ENCODE data around the gene IL19.
"Not testable (repeated sequence)": the region's sequence is repeated elsewhere in the genome, so short reads cannot be mapped to it uniquely, and the experiment has no call there.

IL19 gene

DNA sequence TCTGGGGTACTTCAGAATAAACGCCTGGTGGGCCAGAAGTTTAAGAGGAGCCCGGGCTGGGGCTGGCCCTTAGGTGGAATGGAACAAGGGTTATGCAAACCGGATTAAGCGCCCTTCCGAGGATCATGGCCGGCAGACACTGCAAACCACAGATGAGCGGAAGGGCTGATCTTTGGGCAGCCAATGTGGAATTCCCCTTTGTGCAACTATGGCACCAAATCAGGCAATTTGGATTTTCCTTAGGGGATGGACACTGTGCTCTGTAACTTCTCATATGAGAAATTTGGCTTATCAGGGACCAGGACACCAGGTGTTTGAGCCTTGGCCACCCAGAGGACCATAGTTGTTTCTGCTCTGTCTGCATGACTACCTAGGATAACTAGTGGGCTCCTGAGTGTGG lies 7.5 kb downstream of the IL19 start:
- DNase-seq = no peak

DNA sequence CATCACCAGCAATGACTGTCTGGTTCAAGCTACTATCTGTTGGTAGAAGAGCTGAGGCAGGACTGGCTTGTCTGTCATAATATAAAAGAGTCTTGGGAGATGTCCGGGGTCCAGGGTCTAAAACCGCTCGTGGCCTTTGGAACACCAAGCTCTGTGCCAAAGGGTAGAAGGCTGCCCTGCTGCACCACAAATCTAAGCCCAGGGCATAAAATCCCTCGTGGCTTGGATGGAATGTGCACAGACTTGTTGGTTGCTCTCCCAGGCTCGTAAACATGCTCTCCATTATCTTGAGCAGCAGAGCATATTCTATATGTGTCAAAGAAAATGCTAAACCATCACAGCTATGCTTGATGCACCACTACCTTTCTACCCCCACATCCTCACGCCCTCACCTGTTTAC lies 8.3 kb downstream of the IL19 start:
- DNase-seq = not testable (repeated sequence)

DNA sequence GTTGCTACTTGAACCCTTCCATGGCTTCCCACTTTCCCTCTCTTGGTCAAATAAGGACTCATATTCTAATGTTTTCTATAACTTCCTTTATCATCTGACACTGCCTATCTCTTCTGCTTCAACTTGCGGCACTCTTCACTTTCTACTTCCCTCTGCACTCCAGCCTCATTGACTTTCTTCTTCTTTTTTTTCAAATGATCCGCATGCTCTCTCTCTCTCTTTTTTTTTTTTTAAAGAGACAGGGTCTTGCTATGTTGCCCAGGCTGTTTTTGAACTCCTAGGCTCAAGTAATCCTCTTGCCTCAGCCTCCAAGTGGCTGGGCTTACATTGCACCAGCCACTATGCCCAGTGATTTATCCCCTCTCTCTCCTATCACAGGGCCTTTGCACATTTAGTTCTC lies 9.1 kb downstream of the IL19 start:
- no peak for DNase-seq

DNA sequence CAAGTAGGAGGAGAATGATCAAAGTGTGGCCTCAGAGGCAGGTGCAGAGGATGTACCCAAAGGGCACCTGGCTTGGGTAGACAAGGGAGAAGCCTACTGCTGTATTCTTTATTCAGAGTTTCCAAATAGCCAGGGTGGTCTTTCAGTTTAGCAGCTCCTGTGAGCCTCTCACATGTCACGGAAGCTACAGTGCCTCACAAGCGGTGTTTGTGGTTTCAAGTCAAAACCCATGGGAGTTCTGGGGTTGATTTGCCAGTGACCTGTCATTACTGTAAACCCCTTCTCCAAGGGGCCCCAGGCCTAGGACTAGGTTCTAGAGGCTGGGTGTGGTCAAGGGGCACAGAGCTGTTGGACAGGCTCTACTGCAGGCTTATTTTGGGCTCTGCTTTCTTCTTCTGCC lies 11.9 kb downstream of the IL19 start:
- DNase-seq = no peak

DNA sequence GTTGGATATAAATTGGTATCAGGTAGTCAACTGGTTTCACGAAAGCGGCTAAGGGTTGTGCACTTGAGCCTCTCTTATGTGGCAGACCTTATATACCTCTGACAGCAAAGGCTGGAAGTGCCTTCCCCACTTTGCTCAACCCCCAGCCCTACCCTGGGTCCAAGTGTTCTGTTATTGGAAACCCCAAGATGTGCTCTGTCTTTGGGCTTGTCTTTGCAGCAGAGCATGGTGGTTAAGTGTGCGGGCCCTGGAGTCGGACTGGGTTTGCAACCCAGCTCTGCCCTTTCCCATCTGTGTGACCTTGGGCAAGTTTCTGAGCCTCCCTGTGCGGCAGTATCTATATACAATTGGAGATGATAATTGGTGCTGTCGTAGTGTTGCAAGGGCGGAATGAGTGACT lies 12.9 kb downstream of the IL19 start:
- DNase-seq = no peak

DNA sequence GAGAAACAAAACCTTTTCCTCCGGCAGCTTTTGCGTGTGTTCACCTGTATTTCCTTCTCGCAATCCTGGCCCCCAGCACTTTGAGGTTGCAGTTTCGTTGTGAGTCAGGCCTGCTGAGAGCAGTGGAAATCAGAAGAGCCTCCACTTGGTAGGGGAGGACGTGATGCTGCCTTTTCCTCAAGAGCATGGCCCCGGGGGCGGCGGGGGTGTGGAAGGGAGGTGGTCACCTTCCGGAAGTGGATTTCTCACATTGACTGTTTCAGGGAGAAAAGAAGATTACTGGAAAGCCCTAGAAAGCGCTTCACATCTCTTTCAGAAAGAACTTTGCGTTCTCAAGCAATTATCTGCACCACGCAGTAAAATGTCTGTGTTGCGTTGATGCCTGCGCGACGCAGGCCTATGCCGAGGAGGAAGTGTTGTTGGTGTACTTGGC lies 13.9 kb downstream of the IL19 start:
- DNase-seq = peak; percentile 76

GRCh38 chr1:206785182-206785765 lies 14.7 kb downstream of the IL19 start:
- DNase-seq = no peak

DNA sequence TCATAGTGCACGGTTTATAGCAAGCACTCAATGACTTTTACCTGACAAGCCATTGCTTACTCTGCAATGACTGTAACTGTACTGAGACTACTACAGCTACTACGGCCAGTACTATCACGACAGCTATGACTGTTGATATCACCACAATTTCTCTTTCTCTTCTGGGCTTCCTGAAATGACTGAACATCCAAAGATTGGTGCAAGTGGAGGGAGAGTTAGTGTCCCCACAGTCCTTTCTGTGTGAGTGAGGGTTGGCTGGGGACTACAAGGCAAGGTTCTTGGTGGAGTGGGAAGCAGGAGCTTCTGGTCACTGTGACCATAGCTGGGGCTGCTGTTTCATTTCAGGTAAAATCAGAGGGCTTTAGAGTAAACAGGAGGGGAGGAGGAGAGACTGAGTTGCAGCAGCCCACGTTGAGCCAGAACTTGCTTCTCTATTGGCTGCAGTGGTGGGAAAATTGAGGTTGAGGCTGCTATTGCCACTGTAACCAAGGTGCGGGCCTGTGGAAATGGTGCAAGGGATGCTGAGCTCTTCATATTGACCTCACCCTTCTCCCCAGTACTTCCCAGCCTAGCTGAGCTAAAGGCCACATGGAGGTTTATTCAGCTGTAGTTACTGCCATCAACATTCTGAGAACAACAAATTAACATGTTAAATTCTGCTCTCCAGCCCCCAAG lies 15.8 kb downstream of the IL19 start:
- no peak for DNase-seq

- DNase-seq = no peak
Measured at GRCh38 chr1:206787891-206788290, 17.3 kb downstream of the IL19 start.

GRCh38 chr1:206788487-206789050 lies 18.0 kb downstream of the IL19 start:
- DNase-seq = no peak

DNA sequence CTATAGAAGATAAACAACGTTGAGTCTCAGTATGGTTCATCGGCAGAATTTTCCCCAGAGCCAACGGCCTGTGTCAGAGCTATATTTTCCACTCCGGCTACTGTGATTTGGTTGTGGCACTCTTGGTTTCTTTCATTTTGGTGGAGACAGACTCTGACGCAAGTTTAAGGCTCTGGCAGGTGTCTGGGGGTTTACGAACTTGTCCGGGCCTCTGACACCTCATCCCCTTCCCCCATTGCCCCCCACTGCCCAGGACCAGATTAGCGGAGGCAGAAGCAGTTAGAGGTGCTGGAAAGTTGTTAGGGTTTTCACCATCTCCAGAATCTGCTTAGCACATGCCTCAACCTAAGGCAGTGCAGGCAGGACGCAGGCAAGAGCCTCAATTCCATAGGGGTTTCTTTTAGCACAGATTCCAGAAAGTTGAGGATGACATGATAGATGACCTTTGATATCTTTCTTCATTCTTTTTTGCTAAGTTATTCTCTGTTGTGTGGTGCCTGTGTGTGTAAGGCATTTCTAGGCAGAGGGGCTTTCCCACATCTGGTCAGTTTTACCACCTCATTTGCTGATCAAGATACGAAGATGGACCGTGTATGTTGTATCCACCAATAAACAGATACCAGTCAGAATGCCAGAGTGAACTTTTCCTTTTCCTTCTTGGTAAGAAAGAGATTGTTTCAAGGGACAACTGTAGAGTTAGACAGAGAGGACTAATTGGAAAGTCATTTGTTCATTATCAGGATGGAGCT lies 20.1 kb downstream of the IL19 start:
- DNase-seq = no peak

DNA sequence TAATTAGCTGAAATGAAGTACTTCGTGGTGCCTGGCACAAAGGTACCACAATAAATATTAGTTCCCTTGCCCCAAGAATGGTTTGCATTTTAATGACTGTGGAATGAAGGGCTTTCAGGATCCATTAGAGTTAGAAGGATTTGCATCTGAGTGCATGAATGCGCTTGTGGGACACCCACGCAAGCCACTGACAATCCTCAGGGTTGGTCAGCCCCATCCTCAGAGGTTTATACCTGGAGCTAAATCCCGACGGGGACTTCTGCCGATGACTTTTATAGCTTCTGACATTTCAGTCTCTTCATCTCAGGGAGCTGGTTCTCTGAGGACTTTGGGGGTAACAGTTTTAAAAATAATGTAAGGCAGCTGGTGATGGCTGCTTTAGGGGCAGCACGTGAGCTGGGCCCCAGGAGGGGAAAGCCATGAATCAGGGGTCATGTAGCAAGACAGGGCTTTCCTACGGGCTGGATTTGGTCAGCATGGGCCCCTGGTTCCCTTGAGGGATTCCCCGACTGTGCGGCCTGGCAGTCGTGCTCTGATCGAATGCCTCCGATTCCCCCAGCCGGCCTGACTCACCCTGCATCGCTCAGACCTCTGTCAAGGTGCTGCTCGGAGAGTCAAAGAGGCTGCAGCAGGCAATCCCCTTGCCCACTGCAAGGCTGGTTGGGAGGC lies 22.5 kb downstream of the IL19 start:
- no peak for DNase-seq

DNA sequence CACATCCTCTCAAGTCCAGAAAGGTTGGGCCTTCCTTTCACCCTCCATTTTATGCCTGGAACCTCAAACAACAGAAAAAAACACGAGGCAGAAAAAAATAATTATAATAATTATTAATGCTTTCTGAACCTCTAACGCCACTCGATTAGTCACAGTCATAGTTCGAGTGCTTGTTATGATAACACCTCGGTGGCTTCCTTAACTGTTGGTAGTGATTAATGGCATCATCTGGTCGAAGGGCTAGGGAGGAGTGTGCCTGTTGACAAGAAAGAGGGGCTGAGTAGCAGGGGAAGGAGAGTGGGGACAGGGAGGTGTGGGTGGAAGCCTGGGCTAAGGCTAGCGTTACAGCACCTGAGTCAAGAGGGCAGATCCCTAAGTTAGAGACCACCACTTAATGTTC lies 23.0 kb downstream of the IL19 start:
- DNase-seq = no peak

- no peak for DNase-seq
Measured at GRCh38 chr1:206794294-206794908, 23.8 kb downstream of the IL19 start.

DNA sequence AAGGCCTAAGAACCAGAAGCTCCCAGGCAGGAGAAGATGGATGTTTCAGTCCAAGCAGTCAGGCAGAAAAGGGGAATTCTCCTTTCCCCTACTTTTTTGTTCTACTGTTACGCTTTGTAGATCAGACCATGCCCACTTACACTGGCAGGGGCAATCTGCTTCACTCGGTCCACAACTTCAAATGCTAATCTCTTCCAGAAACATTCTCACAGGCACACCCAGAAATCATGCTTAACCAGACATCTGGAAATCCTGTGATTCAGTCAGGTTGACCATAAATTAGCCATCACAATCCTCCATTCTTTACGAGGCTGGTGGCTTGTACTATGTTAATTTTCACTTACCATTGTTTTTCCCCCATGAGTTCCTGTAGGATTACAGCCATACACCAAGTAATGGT lies 25.5 kb downstream of the IL19 start:
- DNase-seq = no peak

- no peak for DNase-seq
Measured at GRCh38 chr1:206796981-206797402, 26.4 kb downstream of the IL19 start.

- DNase-seq = peak; percentile 69
Measured at GRCh38 chr1:206797534-206798383, 27.2 kb downstream of the IL19 start.

DNA sequence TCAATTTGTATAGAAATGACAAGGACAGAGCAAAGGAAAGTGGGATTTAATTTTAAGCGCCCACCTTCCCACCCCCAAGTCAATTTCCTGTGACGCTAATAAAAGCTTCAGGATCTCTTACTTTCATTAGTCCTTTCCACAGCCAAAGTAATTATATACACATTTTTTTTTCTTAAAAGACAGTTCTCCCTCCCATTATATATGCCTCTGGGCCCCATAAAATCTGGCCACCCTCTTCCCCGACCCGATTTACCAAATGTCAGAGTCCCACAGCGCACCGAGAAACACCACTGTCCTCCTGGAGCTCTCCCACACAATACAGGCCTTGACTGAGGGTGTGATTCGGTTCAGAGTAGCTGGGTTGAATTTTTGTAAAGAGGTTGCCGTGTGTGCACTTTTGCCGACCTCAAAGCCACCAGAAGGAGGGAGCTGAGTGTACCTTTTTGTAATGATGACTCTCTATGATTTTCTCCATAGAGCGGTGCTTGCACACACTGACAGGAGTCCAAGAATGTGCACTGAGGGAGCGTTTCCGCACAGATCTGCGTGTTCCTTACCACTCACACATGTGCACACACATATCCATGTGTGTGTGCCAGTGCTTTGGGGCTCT lies 27.9 kb downstream of the IL19 start:
- DNase-seq = no peak

GRCh38 chr1:206799311-206799710 lies 28.7 kb downstream of the IL19 start:
- no peak for DNase-seq

DNA sequence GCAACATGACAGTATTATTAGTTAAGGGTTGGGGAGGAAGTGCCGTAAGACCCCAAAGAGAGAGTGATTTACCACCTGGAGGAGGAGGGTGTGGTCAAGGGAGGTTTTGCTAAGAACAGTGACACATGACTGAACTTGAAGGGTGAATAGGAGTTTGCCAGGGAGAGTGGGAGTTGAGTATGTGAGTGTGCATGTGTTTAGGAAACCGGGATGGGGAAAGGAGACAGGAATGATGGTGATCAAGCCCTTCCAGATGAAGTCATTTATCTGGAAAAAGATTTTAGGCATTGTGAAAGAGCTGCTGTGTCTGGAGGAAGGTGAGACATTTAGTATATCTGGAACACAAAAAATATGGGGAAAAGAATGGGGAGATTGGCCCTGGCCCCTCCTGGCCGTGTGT lies 29.8 kb downstream of the IL19 start:
- no peak for DNase-seq

- DNase-seq = no peak
Measured at GRCh38 chr1:206800891-206801290, 30.3 kb downstream of the IL19 start.
